HFF-Myc (cell line): ENCODE data around the gene PRR36.

Experiments
- DNase-seq: peaks from one replicate; pipeline ENCODE4 v3.0.0-alpha.2; 2011; ENCODE audit warnings: low read depth; ENCODE audit errors: extremely low read depth
- H3K4me3 ChIP-seq: replicated peaks from 2 replicates; pipeline ENCODE4 v1.5.1; 2011; ENCODE audit warnings: low read depth, mild to moderate bottlenecking, control low read depth, low read length
- CTCF ChIP-seq: IDR thresholded peaks from 2 replicates; pipeline ENCODE4 v1.5.1; 2012; ENCODE audit warnings: mild to moderate bottlenecking, low read depth, low read length, control low read depth; ENCODE audit errors: missing control alignments

The PRR36 gene

DNA sequence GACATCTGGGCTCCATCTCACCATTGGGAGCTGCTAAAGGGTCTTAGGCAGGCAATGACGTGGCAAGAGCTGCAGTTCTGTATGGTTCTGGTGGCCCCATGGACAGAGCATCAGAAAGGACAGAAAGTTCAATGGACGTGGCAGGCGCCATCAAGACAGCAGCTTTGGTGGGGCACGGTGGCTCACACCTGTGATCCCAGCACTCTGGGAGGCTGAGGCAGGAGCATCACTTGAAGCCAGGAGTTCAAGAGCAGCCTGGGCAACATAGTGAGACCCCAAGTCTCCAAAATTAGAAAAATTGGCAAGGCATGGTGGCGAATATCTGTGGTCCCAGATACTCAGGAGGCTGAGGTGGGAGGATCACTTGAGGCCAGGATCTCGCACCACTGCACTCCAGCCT lies 34.7 kb downstream of the PRR36 start:
- no peak for TF ChIP-seq CTCF
- no peak overlapping the region for H3K4me3 ChIP-seq
- no peak for DNase-seq

- TF ChIP-seq CTCF = no peak
- no peak overlapping the region for H3K4me3 ChIP-seq
- DNase-seq = peak; percentile 43
Observed at GRCh38 chr19:7833225-7834099, 40.7 kb downstream of the PRR36 start.

- no peak for TF ChIP-seq CTCF
- no peak overlapping the region for H3K4me3 ChIP-seq
- no peak for DNase-seq
Observed at GRCh38 chr19:7832781-7833180, 41.4 kb downstream of the PRR36 start.

DNA sequence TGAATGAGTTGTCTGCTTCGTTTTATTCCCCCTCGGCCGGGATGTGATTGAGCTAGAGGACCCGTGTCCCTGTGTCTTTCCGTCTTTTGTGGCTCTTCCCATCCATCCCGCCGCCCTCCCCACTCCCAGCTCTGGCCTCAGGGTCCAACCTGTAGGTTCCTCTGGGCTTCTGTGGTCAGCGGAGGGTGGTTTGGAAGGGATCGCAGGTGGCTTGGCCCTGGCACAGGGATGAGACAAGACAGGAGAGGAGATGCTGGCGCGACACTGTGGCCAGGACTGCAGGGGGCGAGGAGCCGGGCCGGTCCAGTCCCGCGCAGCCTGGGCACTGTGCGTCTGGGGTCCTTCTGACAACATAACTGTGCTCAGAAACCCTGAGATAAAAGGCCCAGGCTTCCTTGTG lies 42.2 kb downstream of the PRR36 start:
- DNase-seq = no peak
- no peak overlapping the region for H3K4me3 ChIP-seq
- no peak for TF ChIP-seq CTCF

GRCh38 chr19:7831452-7831851 lies 42.7 kb downstream of the PRR36 start:
- no peak overlapping the region for H3K4me3 ChIP-seq
- TF ChIP-seq CTCF = peak; percentile 30
- no peak for DNase-seq

DNA sequence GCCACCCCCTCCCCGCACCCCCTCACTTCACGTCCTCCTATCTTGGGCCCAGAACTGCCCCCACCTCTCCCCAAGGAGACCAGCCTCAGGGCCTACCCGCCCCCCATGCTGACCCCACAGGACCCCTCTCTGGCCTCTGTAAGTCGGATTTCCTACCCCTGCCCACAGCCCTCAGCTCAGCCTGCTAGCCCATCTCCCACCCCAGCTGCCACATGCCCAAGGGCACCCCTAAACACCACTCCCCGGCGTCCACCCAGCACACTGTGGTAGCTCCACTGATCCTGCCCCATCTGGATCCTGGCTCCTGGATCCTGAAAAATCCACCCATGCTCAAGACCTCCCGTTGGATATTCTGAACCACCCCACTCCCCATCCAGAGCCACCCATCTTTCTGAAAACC lies 43.4 kb downstream of the PRR36 start:
- no peak for TF ChIP-seq CTCF
- no peak for DNase-seq
- peak overlapping the region; percentile 49 for H3K4me3 ChIP-seq
